ENCODE results near the gene ITSN2.
A peak's percentile ranks its signal among the peaks of the same experiment; 100 is the strongest.
"Not testable (repeated sequence)": the region's sequence is repeated elsewhere in the genome, so short reads cannot be mapped to it uniquely, and the experiment has no call there.

The ITSN2 gene

GRCh38 chr2:24359129-24360049 lies 947 bp downstream of the ITSN2 start:
- TF ChIP-seq CTCF (IDR thresholded peaks at IDR 0.05; ENCODE audit: insufficient read depth, low read length, poor library complexity, severe bottlenecking) = no peak
- DNase-seq (ENCODE audit: extremely low read depth, insufficient read length) = no peak
- Histone ChIP-seq H3K27me3 (replicated peaks; ENCODE audit: control insufficient read depth, insufficient read depth, low read length) (no peaks in the 10 kb centered on the region), H3K4me3 (replicated peaks; ENCODE audit: low read depth, low read length) (peak overlapping the region; percentile 85), H3K36me3 (ENCODE audit: control insufficient read depth, insufficient read depth, low read length) (no peaks in the 10 kb centered on the region)

- H3K36me3 ChIP-seq (ENCODE audit: control insufficient read depth, insufficient read depth, low read length); H3K27me3 ChIP-seq (replicated peaks; ENCODE audit: control insufficient read depth, insufficient read depth, low read length); DNase-seq (ENCODE audit: extremely low read depth, insufficient read length): not testable (repeated sequence)
- peak overlapping the region; percentile 85 for H3K4me3 ChIP-seq (replicated peaks; ENCODE audit: low read depth, low read length)
Measured at GRCh38 chr2:24357767-24358166, 2.6 kb downstream of the ITSN2 start.

DNA sequence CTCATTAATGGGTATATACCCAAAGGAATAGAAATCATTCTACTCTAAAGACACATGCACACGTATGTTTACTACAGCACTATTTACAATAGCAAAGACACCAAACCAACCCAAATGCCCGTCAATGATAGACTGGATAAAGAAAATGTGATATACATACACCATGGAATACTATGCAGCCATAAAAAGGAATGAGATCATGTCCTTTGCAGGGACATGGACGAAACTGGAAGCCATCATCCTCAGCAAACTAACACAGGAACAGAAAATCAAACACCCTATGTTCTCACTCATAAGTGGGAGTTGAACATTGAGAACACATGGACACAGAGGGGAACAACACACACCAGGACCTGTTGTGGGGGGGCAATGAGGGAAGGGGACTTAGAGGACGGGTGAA lies 3.2 kb downstream of the ITSN2 start:
- not testable (repeated sequence) for DNase-seq (ENCODE audit: extremely low read depth, insufficient read length); H3K36me3 ChIP-seq (ENCODE audit: control insufficient read depth, insufficient read depth, low read length); H3K4me3 ChIP-seq (replicated peaks; ENCODE audit: low read depth, low read length); H3K27me3 ChIP-seq (replicated peaks; ENCODE audit: control insufficient read depth, insufficient read depth, low read length)

- no peak for DNase-seq (ENCODE audit: extremely low read depth, insufficient read length)
- H3K27me3 ChIP-seq (replicated peaks; ENCODE audit: control insufficient read depth, insufficient read depth, low read length) = no peaks in the 10 kb centered on the region
- no peak overlapping the region for H3K4me3 ChIP-seq (replicated peaks; ENCODE audit: low read depth, low read length)
- no peaks in the 10 kb centered on the region for H3K36me3 ChIP-seq (ENCODE audit: control insufficient read depth, insufficient read depth, low read length)
- no peak for TF ChIP-seq CTCF (IDR thresholded peaks at IDR 0.05; ENCODE audit: insufficient read depth, low read length, poor library complexity, severe bottlenecking)
Measured at GRCh38 chr2:24354957-24355356, 5.4 kb downstream of the ITSN2 start.

- Histone ChIP-seq H3K36me3 (ENCODE audit: control insufficient read depth, insufficient read depth, low read length) (no peaks in the 10 kb centered on the region), H3K4me3 (replicated peaks; ENCODE audit: low read depth, low read length) (no peak overlapping the region; the same call in 1 of the 2 replicates), H3K27me3 (replicated peaks; ENCODE audit: control insufficient read depth, insufficient read depth, low read length) (no peaks in the 10 kb centered on the region)
- TF ChIP-seq CTCF (IDR thresholded peaks at IDR 0.05; ENCODE audit: insufficient read depth, low read length, poor library complexity, severe bottlenecking) = no peak
- no peak for DNase-seq (ENCODE audit: extremely low read depth, insufficient read length)
Measured at GRCh38 chr2:24354395-24354794, 5.9 kb downstream of the ITSN2 start.

- Histone ChIP-seq H3K36me3 (ENCODE audit: control insufficient read depth, insufficient read depth, low read length) (no peaks in the 10 kb centered on the region), H3K27me3 (replicated peaks; ENCODE audit: control insufficient read depth, insufficient read depth, low read length) (no peaks in the 10 kb centered on the region), H3K4me3 (replicated peaks; ENCODE audit: low read depth, low read length) (no peak overlapping the region; the same call in 1 of the 2 replicates)
- DNase-seq (ENCODE audit: extremely low read depth, insufficient read length) = no peak
- TF ChIP-seq CTCF (IDR thresholded peaks at IDR 0.05; ENCODE audit: insufficient read depth, low read length, poor library complexity, severe bottlenecking) = no peak
Measured at GRCh38 chr2:24353973-24354372, 6.4 kb downstream of the ITSN2 start.

All from GM06990 (cell line).